ENCODE results near the gene ESPNL.

ESPNL gene

DNA sequence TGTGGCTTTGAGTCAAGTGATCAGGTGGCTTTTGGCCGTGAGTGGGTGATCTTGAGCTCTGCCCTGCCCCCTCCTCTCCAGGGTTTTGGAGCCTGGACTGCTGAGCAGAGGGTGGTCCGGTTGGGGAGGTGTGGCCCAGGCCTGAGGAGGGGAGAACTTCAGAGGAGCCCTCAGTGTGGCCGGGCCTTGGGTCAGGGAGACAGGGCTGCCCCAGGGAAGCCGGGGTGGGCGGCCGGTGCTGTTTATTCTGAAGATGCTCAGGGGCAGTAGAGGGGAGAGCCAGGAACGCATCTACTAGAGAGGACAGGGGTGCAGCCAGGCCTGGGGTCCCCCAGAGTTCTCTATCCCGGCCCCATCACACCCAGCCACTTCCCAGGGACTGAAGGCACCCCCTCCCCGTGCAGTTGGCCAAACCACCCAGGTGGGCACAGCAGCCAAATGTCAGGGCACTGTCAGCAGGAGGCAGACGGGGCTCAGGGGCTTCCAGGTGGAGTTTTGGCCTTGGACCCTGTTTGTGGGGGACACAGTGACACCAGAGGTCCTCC lies 59.6 kb downstream of the ESPNL start:
- peak overlapping the region; percentile 53 for H3K4me3 ChIP-seq (ENCODE audit: low read depth, low read length)
- H3K27me3 ChIP-seq (ENCODE audit: insufficient read depth, low read depth, severe bottlenecking) = no peaks in the 10 kb centered on the region
- TF ChIP-seq, protein P1, sequence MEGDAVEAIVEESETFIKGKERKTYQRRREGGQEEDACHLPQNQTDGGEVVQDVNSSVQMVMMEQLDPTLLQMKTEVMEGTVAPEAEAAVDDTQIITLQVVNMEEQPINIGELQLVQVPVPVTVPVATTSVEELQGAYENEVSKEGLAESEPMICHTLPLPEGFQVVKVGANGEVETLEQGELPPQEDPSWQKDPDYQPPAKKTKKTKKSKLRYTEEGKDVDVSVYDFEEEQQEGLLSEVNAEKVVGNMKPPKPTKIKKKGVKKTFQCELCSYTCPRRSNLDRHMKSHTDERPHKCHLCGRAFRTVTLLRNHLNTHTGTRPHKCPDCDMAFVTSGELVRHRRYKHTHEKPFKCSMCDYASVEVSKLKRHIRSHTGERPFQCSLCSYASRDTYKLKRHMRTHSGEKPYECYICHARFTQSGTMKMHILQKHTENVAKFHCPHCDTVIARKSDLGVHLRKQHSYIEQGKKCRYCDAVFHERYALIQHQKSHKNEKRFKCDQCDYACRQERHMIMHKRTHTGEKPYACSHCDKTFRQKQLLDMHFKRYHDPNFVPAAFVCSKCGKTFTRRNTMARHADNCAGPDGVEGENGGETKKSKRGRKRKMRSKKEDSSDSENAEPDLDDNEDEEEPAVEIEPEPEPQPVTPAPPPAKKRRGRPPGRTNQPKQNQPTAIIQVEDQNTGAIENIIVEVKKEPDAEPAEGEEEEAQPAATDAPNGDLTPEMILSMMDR (IDR thresholded peaks at IDR 0.05; ENCODE audit: low read depth, low read length) = no peak
- H3K9me3 ChIP-seq (ENCODE audit: severe bottlenecking) = no peaks in the 10 kb centered on the region
- H3K27ac ChIP-seq = no peak overlapping the region
- no peaks in the 10 kb centered on the region for H3K36me3 ChIP-seq
- no peak for DNase-seq

DNA sequence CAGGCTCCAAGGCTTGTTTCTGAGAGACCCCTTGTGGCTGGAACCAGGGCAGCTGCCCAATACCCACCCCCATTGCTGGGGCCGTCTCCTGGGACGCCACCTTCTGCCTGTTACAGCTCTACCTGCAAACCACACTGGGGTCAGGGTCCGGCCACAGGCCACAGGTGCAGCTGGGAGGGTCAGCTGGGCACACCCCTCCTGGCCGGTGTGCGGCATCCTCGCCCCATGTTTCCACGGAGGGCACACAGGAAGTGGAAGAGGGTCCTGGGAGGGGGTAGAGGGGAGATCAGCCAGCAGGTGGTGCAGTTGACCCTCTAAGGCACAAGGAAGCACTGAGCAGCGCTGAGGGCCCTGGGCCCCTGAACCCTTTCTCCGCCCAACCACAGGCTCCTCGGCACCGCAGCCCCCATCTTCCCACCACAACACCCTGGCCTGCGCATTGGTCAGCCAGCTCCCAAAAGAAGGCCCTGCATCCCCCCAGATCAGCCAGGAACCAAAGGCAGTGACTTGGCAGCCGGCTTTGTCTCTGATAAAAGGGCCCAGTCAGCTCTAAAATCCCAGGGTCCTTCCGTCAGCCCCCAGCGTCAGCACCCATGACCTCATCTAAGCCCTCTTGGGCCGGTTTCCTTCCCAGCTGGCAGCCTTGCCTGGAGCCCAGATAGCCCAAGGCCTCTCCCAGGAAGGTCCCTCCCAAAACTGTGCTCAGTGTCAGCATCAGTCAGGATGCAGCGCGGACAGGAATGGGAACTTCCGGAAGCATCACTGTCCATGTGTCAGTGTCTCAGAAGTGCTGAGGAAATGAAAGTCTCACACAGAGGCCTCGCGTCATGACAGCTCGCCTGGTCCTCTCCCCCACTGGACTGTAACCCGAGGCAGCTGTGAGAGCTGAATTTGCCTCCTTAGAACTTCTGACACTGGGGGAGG lies 60.3 kb downstream of the ESPNL start:
- H3K4me3 ChIP-seq (ENCODE audit: low read depth, low read length) = peak overlapping the region; percentile 13
- no peaks in the 10 kb centered on the region for H3K9me3 ChIP-seq (ENCODE audit: severe bottlenecking)
- TF ChIP-seq, protein P1 (IDR thresholded peaks at IDR 0.05; ENCODE audit: low read depth, low read length) = peak; percentile 70
- no peaks in the 10 kb centered on the region for H3K36me3 ChIP-seq
- H3K27ac ChIP-seq = peak overlapping the region; percentile 39; the same call in 1 of the 2 replicates
- DNase-seq = peak; percentile 82
- no peaks in the 10 kb centered on the region for H3K27me3 ChIP-seq (ENCODE audit: insufficient read depth, low read depth, severe bottlenecking)

DNA sequence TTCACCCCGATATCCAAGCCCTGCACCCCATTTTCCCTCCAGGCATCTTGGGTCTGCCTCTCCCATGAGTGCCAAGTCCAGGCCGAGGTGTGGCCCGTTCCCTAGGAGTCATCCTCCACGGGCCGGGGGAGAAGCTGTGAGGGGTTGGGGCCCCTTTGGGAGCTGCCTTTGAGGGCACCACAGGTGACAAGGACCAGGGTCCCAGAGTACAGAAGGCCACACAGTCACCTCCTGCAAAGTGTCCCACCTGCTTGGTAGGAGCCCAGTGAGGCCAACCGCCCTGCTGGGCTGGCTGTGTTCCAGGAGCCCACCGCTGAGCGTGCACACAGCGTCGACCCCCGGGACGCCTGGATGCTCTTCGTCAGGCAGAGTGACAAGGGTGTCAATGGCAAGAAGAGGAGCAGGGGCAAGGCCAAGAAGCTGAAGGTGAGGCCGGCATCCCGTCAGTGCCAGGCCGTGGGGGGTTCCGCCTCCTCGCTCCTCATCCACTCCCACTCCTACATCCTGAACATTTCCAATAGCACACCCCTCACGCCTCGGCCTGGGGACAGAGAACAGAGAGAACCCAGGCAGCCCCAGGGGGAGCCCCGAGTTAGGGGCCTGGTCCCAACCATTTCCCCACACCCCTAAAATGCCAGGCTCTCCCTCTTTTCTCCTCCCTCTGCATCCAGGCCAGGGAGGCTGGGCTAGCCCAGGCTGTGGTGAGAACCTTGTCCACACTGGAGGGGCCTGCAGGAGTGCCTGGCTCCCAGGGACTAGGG lies 61.3 kb downstream of the ESPNL start:
- H3K36me3 ChIP-seq = no peaks in the 10 kb centered on the region

DNA sequence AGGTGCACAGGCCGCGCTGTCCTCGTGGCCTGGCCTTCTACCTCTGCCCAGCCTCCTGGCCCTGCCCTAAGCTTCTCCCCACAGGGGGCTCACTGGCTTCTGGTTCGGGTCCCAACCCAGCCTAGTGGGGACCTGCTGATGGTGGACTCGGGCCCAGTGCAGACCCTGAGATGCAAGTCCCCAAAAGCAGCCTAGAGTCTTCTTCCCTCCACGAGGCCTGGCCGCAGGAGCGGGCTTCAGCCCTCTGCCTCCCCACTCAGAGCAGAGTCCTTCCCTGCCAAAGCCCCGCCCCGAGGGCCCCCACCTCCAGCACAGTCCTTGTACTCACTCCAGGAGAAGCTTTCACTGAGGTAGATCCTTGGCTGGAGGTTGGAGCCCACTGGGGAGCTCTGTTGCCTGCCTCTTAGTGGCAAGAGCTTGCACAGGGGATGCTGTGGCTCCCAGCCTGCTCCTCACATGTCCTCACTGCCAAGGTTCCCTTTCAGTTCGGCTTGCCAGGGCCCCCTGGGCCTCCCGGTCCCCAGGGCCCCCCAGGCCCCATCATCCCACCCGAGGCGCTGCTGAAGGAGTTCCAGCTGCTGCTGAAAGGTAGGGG lies 62.2 kb downstream of the ESPNL start:
- Histone ChIP-seq H3K9me3 (ENCODE audit: severe bottlenecking) (no peaks in the 10 kb centered on the region), H3K27ac (no peak overlapping the region), H3K27me3 (ENCODE audit: insufficient read depth, low read depth, severe bottlenecking) (no peaks in the 10 kb centered on the region), H3K36me3 (peaks cover under 1% of the 10 kb centered on the region; the same call in 1 of the 2 replicates), H3K4me3 (ENCODE audit: low read depth, low read length) (no peak overlapping the region)
- TF ChIP-seq, protein P1 (IDR thresholded peaks at IDR 0.05; ENCODE audit: low read depth, low read length) = no peak
- DNase-seq = no peak

More for the DNA sequence above, 61.3 kb downstream of the ESPNL start:
- no peak for DNase-seq
- no peaks in the 10 kb centered on the region for H3K9me3 ChIP-seq (ENCODE audit: severe bottlenecking)
- H3K27ac ChIP-seq = no peak overlapping the region
- TF ChIP-seq, protein P1 (IDR thresholded peaks at IDR 0.05; ENCODE audit: low read depth, low read length) = no peak
- H3K27me3 ChIP-seq (ENCODE audit: insufficient read depth, low read depth, severe bottlenecking) = no peaks in the 10 kb centered on the region
- H3K4me3 ChIP-seq (ENCODE audit: low read depth, low read length) = no peak overlapping the region

DNA sequence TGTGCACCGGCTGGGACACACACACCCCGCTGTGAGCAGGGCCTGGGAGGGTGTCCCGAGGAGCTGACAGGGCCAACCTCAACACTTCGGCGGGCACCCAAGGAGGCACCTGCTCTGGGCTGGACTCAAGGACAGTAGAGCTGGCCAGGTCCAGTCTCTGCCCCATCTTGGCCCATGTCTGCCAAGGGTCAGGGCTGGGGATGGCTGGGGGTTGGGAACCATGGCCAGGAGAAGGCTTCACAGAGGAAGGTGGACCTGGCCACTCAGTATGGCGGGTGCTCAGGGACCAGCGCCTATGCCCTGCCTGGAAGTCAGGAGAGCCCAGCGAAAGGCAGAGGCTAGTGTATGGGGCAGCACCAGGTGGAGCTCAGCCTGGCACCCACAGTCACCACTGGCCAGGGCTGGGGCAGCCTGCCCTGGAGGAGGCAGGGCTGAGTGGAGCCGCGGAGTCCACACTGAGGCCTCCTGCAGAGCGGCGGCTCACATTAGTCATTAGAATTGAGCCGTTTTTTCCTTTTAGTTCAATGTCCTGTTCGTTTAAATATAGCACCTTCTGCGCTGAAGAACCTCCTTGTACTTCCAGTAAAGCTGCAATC lies 62.8 kb downstream of the ESPNL start:
- H3K4me3 ChIP-seq (ENCODE audit: low read depth, low read length) = no peak overlapping the region
- no peaks in the 10 kb centered on the region for H3K27me3 ChIP-seq (ENCODE audit: insufficient read depth, low read depth, severe bottlenecking)
- peaks cover 6% of the 10 kb centered on the region; the same call in 1 of the 2 replicates for H3K36me3 ChIP-seq
- no peak overlapping the region for H3K27ac ChIP-seq
- TF ChIP-seq, protein P1 (IDR thresholded peaks at IDR 0.05; ENCODE audit: low read depth, low read length) = no peak
- H3K9me3 ChIP-seq (ENCODE audit: severe bottlenecking) = no peaks in the 10 kb centered on the region
- DNase-seq = no peak

All from WERI-Rb-1 (cell line).